ENCODE data around the gene ZNF385D. TPM values are rescaled to one million over a fixed set of nuclear protein-coding genes. Genes with fewer than 3 reads are reported as not detected.

Gene ZNF385D
- polyA plus RNA-seq, 1 of the 3 experiments (the other 2 are of a cell fraction): 1.8 TPM

- no peaks in the 10 kb centered on the region for H3K4me1 ChIP-seq (ENCODE audit: control insufficient read depth in 1 of 2, insufficient read depth in 2 of 2, low read depth in 1 of 2, low read length in 1 of 2)
- no peak for TF ChIP-seq FOXM1 (IDR thresholded peaks at IDR 0.05; ENCODE audit: low read depth)
- TF ChIP-seq SIN3A (IDR thresholded peaks at IDR 0.05; ENCODE audit: borderline replicate concordance, low read depth, low read length): no peak
- TF ChIP-seq REST (IDR thresholded peaks at IDR 0.05; ENCODE audit: low read depth, low read length): no peak
- TF ChIP-seq CTCF (IDR thresholded peaks at IDR 0.05): no peak
- TF ChIP-seq FOSL2 (IDR thresholded peaks at IDR 0.05; ENCODE audit: borderline replicate concordance, low read depth): no peak
- TF ChIP-seq CHD2 (IDR thresholded peaks at IDR 0.05; ENCODE audit: low read length, partially characterized antibody): no peak
- no peak for TF ChIP-seq RCOR1 (IDR thresholded peaks at IDR 0.05; ENCODE audit: low read length)
- TF ChIP-seq RXRA (IDR thresholded peaks at IDR 0.05; ENCODE audit: borderline replicate concordance, low read depth): no peak
- TF ChIP-seq, protein P1, sequence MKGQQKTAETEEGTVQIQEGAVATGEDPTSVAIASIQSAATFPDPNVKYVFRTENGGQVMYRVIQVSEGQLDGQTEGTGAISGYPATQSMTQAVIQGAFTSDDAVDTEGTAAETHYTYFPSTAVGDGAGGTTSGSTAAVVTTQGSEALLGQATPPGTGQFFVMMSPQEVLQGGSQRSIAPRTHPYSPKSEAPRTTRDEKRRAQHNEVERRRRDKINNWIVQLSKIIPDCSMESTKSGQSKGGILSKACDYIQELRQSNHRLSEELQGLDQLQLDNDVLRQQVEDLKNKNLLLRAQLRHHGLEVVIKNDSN (IDR thresholded peaks at IDR 0.05; ENCODE audit: borderline replicate concordance, low read depth): no peak
- no peak for TF ChIP-seq MAX (IDR thresholded peaks at IDR 0.05; ENCODE audit: low read depth)
- no peak for TF ChIP-seq IRF3 (IDR thresholded peaks at IDR 0.05; ENCODE audit: low read depth, low read length)
- no peak for TF ChIP-seq SMC3 (IDR thresholded peaks at IDR 0.05; ENCODE audit: low read depth, low read length)
- no peak for TF ChIP-seq YY1 (IDR thresholded peaks at IDR 0.05; ENCODE audit: low read depth)
- no peak for TF ChIP-seq RAD21 (IDR thresholded peaks at IDR 0.05; ENCODE audit: low read length)
- TF ChIP-seq, protein P2, sequence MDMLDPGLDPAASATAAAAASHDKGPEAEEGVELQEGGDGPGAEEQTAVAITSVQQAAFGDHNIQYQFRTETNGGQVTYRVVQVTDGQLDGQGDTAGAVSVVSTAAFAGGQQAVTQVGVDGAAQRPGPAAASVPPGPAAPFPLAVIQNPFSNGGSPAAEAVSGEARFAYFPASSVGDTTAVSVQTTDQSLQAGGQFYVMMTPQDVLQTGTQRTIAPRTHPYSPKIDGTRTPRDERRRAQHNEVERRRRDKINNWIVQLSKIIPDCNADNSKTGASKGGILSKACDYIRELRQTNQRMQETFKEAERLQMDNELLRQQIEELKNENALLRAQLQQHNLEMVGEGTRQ (IDR thresholded peaks at IDR 0.05; ENCODE audit: borderline replicate concordance, low read depth, low read length): no peak
- TF ChIP-seq NRF1 (IDR thresholded peaks at IDR 0.05; ENCODE audit: low read depth, low read length): no peak
- no peak for TF ChIP-seq TEAD4 (IDR thresholded peaks at IDR 0.05; ENCODE audit: borderline replicate concordance, insufficient read depth)
- TF ChIP-seq, protein P3, sequence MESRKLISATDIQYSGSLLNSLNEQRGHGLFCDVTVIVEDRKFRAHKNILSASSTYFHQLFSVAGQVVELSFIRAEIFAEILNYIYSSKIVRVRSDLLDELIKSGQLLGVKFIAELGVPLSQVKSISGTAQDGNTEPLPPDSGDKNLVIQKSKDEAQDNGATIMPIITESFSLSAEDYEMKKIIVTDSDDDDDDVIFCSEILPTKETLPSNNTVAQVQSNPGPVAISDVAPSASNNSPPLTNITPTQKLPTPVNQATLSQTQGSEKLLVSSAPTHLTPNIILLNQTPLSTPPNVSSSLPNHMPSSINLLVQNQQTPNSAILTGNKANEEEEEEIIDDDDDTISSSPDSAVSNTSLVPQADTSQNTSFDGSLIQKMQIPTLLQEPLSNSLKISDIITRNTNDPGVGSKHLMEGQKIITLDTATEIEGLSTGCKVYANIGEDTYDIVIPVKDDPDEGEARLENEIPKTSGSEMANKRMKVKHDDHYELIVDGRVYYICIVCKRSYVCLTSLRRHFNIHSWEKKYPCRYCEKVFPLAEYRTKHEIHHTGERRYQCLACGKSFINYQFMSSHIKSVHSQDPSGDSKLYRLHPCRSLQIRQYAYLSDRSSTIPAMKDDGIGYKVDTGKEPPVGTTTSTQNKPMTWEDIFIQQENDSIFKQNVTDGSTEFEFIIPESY (IDR thresholded peaks at IDR 0.05; ENCODE audit: borderline replicate concordance, low read depth): no peak
- WGBS (ENCODE audit: low lambda C conversion rate): 74% methylated on average over 3 of the region's 3 CpGs
- no peak overlapping the region for H3K4me2 ChIP-seq
- H3K27me3 ChIP-seq (ENCODE audit: insufficient read depth): no peaks in the 10 kb centered on the region
- no peaks in the 10 kb centered on the region for H4K20me1 ChIP-seq (ENCODE audit: insufficient read depth)
- no peak for DNase-seq
- no peaks in the 10 kb centered on the region for H3F3A ChIP-seq (replicated peaks; ENCODE audit: insufficient read depth)
- no peak overlapping the region for H2AFZ ChIP-seq (ENCODE audit: low read depth)
- H3K9me3 ChIP-seq: no peaks in the 10 kb centered on the region
- no peaks in the 10 kb centered on the region for H3K36me3 ChIP-seq (replicated peaks in 1 of 2; ENCODE audit: control insufficient read depth in 1 of 2, insufficient read depth in 2 of 2, low read length in 1 of 2)
- CTCF ChIA-PET: interaction anchor here (0.6 to 0.7 kb wide), 2 partner anchors 1592 to 1678 kb away, joined by 3 read pairs; no protein-coding TSS in a partner anchor
- H3K79me2 ChIP-seq (ENCODE audit: insufficient read depth): no peaks in the 10 kb centered on the region
- H3K9ac ChIP-seq: no peak overlapping the region
- no peak overlapping the region for H3K4me3 ChIP-seq (ENCODE audit: low read depth in 2 of 2, low read length in 1 of 2)
- POLR2A ChIA-PET: no interaction called here
- H3K9me2 ChIP-seq: no peaks in the 10 kb centered on the region
- H3K27ac ChIP-seq (ENCODE audit: low read depth in 2 of 2, low read length in 1 of 2): no peak overlapping the region
Observed at GRCh38 chr3:21564531-21564930, 186.5 kb downstream of the ZNF385D start.

Measured in SK-N-SH (cell line).